NOMO-1 treated with dmso at 0.1 percent for 144 hours (cell line): Measurements from ENCODE around the gene SAP30BP.

Source experiments
- DNase-seq: peaks from one replicate; lab custom pipeline; 2025; ENCODE audit not compliant: unreplicated experiment; lab: John Stamatoyannopoulos, UW

Gene SAP30BP

DNA sequence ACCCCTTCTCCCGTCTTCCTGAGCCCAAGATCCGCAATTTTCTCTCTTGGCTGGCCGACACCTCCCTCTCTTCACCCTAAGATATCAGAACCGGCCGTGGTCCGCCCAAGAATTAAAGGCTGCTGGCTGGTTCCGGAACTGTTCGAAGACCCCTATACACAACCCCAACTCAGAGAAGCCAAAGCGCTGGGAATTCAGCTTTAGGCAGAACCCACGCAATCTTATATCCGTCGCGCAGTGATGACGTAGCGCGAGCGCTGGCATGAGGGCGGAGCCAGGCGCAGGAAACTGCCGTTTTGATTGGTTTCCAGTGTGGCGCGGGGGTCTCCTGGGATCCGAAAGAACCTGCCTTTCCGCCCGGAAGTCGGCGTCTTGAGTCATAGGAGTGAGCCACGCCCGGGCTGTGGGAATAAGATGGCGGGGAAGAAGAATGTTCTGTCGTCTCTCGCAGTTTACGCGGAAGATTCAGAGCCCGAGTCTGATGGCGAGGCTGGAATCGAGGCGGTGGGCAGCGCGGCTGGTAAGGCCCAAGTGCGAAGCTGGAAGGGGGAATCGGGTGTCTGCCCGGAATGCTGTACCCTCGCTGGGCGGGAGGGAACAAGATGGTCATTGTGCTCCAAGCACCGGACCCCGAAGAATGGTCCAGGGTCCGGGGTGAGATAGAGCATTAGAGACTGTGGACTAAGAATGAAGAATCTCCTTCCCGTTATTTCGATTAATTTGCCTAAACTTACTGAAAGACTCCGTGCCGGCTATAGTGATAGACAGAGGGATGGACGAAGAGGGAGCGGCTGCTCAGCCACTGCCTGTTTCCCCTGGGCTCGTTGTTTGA, at the start of gene SAP30BP, which contains the start of gene RECQL5:
Gene SAP30BP (plus strand): TSS at position 380 of the 832 bp plus-strand sequence. CDS start 35 bp downstream, at position 415.
Gene RECQL5 (minus strand): TSS at position 196 of the 832 bp plus-strand sequence. CDS start 597 bp downstream, outside the sequence.
- peak; percentile 96 for DNase-seq

DNA sequence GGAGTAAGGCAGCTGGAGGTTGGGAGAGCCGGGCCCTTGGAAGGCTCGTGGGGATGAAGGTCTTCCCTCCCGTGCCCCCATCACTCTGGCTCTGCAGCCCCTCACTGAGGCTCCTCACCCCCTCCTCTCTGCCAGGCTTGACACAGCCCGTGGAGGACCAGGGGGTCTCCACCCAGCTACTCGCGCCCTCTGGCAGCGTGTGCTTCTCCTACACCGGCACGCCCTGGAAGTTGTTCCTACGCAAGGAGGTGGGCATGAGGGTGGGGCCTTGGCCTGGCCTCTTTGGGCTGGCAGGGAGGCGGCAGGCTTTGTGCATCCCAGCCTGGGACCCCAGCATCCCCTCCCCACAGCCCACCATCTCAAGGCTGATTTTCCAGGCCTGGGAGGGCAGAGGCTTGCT, 49.5 kb upstream of the SAP30BP start:
- DNase-seq: no peak

DNA sequence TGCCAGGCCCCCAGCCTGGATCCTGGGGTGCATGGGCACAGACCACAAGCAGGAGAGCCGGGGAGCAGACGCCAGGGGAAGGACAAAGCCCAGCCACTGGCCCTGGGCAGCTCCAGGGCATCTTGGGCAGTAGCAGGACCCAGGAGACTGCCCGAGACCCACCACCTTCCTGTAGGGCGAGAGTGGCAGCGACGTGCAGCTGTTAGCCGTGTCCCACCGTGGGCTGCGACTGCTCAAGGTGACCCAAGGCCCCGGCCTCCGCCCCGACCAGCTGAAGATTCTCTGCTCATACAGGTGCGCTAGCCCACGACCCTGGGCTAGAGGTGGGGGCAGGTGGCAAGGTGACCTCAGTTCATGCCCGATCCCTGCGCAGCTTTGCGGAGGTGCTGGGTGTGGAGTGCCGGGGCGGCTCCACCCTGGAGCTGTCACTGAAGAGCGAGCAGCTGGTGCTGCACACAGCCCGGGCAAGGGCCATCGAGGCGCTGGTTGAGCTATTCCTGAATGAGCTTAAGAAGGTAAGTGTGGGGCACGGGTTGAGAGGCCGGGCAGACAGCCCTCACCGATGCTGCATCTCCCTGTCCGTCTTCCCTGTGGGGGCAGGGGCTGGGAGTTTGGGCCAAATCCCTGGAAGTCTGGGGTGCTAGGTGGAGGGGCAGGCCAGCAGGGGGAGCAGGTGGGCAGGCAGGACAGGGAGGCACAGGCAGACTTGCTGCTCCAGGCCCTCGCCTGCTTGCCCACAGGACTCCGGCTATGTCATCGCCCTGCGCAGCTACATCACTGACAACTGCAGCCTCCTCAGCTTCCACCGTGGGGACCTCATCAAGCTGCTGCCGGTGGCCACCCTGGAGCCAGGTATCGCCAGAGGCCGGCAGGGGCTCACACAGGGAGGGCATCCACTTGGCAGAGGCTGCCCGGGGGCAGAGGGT, 47.4 kb upstream of the SAP30BP start:
- no peak for DNase-seq

DNA sequence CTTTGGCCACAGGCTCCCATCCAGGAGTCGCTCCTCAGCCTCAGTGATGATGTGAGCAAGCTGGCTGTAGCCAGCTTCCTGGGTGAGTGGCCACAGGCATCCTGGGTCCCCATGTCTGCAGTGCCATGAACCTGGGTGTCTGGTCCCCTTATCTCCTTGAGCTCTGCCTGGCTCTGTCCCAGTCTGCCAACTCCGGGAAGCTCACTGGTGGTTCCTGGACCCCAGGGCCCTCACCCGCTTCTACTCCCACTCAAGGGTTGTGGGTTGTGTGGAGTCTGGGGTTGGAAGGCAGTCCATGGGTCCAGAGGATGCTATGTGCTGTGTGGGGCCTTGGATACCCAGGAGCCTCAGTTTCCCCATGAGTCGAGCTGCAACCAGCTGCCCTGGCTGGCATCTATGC, 45.6 kb upstream of the SAP30BP start:
- DNase-seq: no peak

DNA sequence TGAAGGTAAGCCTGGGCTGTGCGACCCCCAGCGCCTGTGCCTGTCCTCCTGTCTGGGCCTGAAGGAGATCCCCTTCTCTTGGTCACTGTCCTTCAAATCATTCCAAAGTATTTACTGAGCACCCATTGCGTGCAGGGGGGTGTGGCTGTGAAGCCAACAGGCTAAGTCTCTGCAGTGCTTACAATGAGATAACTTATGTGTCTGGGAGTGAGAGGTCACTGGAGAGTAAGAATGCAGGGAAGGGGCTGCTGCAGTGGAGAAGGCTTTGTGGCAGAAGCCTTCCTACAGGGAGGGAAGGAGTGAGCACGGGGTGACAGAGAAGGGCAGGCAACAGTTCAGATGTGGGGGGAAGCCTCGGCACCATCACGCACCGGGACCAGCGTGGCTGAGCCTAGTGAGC, 45.1 kb upstream of the SAP30BP start:
- DNase-seq: no peak

DNA sequence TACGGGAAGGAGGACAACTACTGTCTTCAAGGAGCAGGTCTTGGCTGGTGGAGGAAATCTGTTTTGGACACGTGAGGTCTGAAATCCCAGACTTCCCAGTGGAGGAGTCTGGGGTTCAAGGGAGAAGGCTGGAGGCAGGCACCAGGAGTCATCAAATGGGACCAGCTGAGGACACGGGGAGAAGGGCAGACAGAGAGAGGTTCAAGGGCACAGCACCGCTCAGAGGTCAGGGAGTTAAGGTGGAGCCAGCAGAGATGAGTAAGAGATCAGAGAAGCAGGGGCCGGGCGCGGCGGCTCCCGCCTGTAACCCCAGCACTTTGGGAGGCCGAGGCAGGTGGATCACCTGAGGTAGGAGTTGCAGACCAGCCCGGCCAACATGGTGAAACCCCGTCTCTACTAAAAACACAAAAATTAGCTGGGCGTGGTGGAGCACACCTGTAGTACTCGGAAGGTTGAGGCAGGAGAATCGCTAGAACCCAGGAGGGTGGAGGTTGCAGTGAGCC, 44.3 kb upstream of the SAP30BP start:
- no peak for DNase-seq

DNA sequence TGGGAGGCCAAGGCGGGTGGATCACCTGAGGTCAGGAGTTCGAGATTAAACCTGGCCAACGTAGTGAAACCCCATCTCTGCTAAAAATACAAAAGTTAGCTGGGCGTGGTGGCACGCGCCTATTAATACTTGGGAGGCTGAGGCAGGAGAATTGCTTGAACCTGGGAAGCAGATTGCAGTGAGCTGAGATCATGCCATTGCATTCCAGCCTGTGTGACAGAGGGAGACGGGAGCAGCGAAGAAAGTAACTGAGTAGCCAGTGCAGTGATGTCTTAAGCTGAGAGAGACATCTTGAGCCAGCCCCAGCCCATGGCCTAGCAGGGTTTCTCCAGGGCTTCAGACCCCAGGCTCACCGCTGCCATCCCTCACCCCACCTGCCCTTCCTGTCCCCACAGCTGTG, 43.8 kb upstream of the SAP30BP start:
- DNase-seq: no peak

DNA sequence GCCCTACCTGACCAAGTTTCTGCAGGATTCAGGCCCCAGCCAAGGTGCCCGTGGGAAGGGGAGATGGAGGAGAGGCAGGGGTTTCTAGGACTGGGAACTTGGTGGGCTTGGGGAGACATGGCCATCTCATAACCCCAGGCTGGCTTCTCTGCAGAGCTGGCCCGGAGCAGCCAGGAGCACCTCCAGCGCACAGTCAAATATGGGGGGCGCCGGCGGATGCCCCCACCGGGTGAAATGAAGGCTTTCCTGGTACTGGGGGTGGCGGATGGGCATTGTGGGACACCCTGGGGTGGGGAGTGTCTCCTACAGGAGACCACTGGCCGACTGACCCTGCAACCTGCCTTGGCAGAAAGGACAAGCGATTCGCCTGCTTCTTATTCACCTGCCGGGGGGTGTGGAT, 43.1 kb upstream of the SAP30BP start:
- no peak for DNase-seq

DNA sequence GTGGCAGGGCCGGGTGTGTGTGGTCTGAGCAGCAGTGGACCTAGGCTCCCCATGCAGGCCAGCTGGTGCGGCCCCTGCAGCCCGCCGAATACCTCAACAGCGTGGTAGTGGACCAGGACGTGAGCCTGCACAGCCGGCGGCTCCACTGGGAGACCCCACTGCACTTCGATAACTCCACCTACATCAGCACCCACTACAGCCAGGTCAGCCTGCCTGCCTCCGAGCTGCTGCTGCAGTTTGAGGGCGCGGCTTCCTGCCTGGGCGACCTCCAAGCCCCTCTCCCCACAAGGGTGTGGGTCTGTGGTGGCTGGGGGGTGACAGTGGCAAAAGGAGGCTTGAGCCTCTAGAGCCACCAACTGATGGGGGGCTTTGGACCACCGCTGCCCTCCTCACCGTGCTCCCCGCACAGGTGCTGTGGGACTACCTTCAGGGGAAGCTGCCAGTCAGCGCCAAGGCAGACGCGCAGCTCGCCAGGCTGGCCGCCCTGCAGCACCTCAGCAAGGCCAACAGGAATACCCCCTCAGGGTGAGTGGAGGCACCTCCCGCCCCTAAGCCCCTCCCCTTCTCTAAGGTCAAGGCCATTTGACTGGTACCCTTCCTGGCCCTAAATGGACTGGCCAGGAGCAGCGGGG, 42.3 kb upstream of the SAP30BP start:
- DNase-seq: no peak

DNA sequence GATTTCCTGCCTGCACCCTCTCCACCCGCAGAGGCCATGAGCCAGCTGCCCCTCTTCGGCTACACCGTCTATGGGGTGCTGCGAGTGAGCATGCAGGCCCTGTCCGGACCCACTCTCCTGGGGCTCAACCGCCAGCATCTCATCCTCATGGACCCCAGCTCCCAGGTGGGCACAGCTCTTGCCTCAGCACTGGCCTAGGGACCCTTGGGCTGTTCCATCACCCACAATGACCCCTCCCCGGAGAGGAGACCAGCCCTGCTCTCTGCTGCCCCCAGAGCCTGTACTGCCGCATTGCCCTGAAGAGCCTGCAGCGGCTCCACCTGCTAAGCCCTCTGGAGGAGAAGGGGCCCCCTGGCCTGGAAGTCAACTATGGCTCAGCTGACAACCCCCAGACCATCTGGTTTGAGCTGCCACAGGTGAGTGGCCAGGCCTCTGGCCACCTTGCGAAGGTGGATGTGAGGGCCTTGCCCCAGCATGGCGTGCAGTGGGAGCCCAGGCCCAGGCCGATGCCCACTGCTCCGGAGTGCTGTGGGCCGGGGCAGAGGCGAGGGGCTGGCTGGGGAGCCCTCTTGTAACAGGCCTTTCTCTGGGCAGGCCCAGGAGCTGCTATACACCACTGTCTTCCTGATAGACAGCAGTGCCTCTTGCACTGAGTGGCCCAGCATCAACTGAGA, 41.2 kb upstream of the SAP30BP start:
- no peak for DNase-seq

DNA sequence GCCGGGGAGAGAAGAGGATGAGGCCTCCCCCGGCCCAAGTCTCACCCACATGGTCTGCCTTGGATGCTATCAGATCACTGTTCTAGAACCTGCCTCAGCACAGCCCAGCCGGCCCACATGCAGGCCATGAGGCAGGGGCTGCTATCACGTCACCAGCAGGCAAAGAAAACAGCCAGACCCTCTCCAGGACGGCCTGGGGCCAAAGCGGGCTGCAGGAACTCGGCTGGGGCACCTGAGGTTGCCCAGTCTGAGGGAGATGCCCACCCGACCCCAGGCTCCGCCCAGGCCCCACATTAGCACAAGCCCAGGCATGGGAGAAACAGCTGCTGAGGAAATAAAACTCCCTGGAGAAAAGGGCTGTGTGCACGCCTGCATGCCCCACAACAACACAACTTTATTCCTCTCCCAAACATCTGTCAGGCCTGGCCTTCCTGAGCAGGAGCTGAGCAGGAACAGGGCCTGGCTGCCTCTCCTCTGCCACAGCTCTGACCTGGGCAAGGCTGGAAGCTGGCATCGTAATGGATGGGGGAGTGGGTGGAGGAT, 40.6 kb upstream of the SAP30BP start:
- no peak for DNase-seq

DNA sequence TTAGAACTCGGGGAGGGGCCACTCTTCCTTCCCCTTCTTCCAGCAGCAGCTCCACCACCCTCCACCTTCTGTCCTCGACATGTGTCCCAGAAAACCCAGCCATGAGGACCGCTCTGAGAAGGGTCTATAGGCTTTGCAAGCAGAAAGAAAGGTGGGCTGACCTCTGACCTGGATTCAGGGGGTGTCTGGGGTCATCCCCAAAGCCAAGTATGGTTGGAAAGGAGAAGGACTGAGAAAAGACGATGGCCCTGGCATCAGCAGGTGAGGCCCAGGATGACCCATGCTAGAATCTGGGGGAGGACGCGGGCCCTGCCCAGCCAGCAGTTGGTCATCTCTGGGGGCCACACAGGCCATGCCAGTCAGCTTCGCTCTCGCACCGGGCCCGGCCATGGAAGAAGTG, 40.0 kb upstream of the SAP30BP start:
- DNase-seq: no peak

DNA sequence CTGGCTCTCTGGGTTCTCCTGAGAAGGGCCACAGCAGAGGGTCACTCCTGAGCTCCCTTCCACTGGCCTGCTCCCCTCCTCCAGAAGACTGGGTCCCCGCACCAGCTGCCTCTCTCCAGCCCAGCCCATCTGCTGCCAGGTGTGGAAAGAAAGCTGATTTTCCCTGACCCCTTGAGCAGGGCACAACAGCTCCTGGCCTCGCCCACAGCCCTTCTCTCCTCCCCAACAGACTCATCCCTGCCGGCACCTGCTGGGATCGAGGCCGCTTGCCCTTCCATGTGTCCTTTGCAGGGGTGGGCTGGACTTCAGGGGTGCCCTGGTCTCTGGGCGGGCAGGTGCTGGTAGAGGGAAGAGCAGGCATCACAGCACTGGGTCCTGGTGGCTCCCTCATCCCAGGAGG, 38.7 kb upstream of the SAP30BP start:
- DNase-seq: no peak

DNA sequence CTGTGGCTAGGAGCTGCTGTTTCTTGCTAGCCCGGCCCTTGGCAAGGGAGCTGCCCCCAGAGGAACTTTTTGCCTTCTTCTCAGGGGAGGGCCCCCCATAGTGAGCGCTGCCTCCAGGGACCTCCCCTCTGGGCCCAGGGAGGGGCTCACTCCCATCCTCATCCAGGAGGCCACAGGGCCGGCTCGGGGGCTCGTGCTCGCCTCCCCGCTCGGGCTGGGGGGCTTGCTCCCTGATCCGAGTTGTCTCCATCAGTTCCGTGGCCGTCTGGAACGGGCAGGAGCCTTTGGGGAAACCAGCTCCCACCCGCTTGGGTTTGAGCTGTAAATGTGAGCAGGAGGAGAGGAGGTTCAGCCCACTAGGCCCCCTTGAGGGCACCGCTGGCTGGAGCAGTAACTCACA, 38.0 kb upstream of the SAP30BP start:
- no peak for DNase-seq

DNA sequence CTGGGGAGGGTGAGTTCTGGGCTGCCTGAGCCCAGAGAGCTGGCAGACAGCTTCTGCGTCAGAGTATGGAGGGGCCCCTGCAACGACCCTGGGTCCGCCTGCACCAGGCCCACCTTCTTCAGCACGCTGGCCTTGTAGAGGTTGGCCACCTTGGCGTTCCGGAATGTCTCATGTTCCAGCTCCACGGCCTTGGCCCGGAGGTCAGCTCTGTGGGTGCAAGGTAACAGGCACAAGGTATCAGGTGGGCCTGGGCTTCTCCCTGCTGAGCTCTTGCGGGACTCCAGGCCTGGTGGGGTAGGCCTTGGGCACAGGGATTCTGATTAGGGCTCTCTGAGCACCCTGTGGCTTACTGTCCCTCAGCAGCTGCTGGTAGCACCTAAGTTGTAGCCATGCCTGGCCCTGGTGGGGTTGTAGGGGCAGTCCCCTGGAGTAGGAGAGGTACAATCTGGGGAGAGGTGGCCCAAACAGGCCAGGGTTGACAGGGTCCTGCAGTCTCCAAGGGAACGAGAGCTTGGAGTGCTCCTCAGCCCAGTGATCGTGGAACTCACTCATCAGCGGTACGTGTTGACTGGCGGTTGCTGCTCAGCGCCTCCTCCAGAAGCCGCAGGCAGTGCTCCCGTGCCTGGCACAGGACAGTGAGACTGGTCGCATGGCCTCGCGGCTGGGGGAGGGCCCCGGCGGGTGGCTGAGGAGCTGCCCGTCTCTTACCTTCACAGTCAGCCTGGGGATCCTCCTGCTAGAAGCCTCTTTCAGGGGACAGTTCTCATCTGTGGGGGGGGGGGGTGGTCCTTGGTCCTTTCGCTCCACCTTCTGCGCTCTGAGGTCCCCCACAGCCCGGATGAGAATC, 36.8 kb upstream of the SAP30BP start:
- DNase-seq: no peak

DNA sequence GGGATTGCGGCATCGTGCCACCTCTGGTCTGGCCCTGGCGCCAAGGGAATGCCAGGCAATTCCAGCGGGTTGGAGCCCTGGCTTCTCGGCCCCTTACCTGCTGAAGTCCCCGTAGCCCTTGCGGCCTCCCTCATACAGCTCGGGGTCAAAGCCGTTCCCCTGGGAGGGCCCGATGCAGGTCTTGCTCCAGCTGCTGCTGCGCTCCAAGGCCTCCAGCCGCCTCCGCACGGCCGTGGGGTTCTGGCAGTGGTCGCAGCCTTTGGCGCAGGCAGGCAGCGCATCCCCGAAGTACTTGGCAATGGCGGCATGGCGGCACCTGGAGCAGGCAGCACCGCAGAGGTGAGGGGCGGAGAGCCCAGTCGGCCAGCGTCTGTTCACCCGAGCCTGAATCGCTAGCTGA, 35.8 kb upstream of the SAP30BP start:
- DNase-seq: no peak

DNA sequence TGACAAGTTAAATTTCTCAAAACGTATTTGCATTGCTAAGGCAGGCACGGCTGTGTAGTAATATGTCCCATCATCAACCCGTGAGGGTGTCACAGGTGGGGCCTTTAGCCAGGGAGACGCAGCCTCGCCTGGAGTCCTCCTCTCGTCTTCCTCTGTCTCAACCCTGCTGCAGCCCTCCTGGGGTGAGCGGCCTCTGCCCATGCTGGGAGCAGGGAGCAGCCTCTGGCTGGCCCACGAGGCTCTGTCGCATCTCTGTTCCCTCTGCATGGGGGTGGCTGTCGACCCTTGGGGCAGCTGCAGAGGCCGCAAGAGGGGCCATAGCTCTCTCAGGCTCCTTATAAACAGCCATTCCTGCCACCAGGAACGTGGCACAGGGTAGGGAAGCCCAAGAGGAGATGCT, 34.7 kb upstream of the SAP30BP start:
- no peak for DNase-seq

DNA sequence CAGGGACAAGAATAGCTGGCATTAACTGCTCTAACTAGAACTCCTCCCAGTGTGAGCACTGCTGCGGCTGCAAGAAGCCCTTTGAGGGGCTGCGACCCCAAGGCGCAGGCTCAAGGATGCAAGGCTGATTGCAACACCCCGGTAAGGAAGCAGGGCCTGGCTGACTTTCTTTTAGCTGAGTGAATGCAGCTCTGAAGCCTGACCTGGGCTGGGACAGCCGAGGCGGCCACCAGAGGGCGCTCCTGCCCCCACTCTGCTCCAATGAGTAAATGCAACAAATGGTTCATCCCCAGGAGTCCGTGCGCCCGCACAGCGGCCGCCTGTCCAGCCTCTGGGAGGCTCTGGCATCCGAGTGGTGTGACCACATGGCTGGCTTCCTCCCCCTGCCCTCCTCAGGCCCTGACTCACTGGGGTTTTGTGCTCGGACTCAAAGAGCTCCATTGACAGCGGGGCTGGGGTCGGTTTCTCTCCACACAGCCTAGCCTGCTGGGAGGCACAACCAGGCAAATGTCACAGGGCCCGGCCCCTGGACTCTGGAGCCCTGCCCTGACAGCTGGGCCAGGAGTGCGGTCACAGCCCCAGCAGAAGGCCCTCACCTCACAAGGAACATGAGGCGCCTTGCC, 34.2 kb upstream of the SAP30BP start, which contains the start of gene SMIM5:
Gene SMIM5 (plus strand): TSS at position 572 of the 623 bp plus-strand sequence. CDS start 6,768 bp downstream, outside the sequence.
- DNase-seq: no peak
